RWPE2 (cell line): Measurements from ENCODE around the gene RORC.
"Not testable (repeated sequence)": the region's sequence is repeated elsewhere in the genome, so short reads cannot be mapped to it uniquely, and the experiment has no call there.

Experiments used
- ATAC-seq: fragments of 200-7000 bp; cut with Tn5 transposase; 3 replicates; pipeline ENCODE4 v1.9.1; 2021; ENCODE audit warnings: low read depth
- DNase-seq: peaks from one replicate; pipeline ENCODE4 v3.0.0-alpha.2; 2020; ENCODE audit warnings: low spot score
- H3K27ac ChIP-seq: fragments of 450-650 bp; 2 replicates; pipeline ENCODE4 v1.5.1; 2017; ENCODE audit warnings: mild to moderate bottlenecking; ENCODE audit not compliant: poor library complexity, severe bottlenecking
- H3K27me3 ChIP-seq: fragments of 250-450 bp; sonication (Bioruptor Pico); 2 replicates; pipeline ENCODE4 v1.5.1; 2021; ENCODE audit warnings: mild to moderate bottlenecking, moderate library complexity; ENCODE audit not compliant: insufficient read depth, poor library complexity, severe bottlenecking
- H3K36me3 ChIP-seq: fragments of 250-450 bp; sonication (Bioruptor Pico); 2 replicates; pipeline ENCODE4 v1.5.1; 2020; ENCODE audit warnings: low read depth, mild to moderate bottlenecking, moderate library complexity
- H3K4me1 ChIP-seq: fragments of 250-450 bp; sonication (Bioruptor Pico); 2 replicates; pipeline ENCODE4 v1.5.1; 2021; ENCODE audit warnings: mild to moderate bottlenecking, moderate library complexity; ENCODE audit not compliant: insufficient read depth, poor library complexity, severe bottlenecking
- H3K4me3 ChIP-seq: fragments of 250-450 bp; sonication (Bioruptor Pico); 2 replicates; pipeline ENCODE4 v1.5.1; 2021; ENCODE audit warnings: mild to moderate bottlenecking, moderate library complexity; ENCODE audit not compliant: severe bottlenecking
- H3K9me3 ChIP-seq: fragments of 250-450 bp; sonication (Bioruptor Pico); 2 replicates; pipeline ENCODE4 v1.5.1; 2021; ENCODE audit warnings: mild to moderate bottlenecking, moderate library complexity; ENCODE audit not compliant: severe bottlenecking
- TF ChIP-seq, protein P1 (sequence below): fragments of 450-650 bp; IDR thresholded peaks from one replicate; pipeline ENCODE4 v1.5.1; 2017; ENCODE audit warnings: mild to moderate bottlenecking, moderate library complexity; ENCODE audit not compliant: poor library complexity, severe bottlenecking

The RORC gene

DNA sequence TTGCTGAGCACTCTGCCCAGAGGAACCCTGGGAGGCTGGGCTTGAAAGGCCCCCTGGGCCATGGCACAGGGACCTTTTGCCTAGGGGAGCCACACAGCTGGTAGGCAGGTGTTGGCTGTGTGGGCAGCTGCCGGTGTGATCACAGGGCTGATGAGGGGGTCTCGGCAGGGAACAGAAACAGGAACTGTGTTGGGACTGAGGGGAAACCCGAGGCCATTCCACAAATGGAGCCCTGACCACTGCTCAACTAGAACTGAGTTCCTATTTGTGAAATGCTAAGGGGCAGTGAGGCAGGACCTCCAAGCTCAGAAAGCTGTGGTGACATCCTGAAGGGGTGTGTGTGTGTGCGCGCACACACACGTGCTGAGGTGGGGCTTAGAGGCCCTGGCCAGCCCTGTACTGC lies 28.3 kb upstream of the RORC start:
- ATAC-seq (no peak), DNase-seq (no peak)
- no peak overlapping the region for H3K27ac ChIP-seq
- no peaks in the 10 kb centered on the region for H3K27me3 ChIP-seq
- H3K36me3 ChIP-seq: no peaks in the 10 kb centered on the region
- no peak overlapping the region for H3K4me3 ChIP-seq
- H3K4me1 ChIP-seq: peaks cover 12% of the 10 kb centered on the region
- TF ChIP-seq, protein P1, sequence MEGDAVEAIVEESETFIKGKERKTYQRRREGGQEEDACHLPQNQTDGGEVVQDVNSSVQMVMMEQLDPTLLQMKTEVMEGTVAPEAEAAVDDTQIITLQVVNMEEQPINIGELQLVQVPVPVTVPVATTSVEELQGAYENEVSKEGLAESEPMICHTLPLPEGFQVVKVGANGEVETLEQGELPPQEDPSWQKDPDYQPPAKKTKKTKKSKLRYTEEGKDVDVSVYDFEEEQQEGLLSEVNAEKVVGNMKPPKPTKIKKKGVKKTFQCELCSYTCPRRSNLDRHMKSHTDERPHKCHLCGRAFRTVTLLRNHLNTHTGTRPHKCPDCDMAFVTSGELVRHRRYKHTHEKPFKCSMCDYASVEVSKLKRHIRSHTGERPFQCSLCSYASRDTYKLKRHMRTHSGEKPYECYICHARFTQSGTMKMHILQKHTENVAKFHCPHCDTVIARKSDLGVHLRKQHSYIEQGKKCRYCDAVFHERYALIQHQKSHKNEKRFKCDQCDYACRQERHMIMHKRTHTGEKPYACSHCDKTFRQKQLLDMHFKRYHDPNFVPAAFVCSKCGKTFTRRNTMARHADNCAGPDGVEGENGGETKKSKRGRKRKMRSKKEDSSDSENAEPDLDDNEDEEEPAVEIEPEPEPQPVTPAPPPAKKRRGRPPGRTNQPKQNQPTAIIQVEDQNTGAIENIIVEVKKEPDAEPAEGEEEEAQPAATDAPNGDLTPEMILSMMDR: no peak
- no peaks in the 10 kb centered on the region for H3K9me3 ChIP-seq

DNA sequence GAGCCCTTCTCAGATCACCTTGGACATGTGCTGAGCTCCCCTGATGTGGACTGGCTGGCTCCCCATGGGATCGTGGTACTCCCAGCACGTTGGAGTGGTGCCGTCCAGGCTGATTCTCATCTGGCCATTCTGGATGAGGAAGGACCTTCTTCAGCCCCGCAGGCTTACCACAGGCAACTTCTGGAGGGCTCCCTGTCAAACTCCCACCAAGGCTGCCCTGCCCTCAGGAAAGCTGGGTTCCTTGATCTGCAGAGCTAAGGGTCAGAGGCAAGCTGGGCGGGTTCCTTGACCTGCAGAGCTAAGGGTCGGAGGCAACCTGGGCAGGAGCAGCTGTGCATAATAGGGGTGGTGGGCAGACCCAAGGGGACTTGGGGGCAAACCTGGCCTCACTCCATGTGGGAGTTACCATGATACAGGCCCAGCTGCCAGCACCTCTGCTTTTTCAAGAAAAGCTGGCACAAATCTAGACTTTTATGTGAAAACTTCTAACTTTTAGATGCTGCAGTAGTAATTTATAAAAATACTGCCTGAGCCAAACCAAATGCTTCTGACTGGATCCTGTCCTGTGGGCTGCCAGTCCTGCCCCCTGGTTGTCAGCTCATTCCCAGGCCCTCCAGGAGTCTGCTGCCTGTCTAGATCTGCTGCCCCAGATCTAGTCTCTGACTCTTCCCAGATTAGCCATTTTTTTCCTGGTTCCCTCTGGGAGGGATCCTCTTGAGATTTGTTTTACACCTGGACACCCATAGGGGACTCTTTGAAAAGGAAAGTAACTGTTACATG lies 27.5 kb upstream of the RORC start:
- DNase-seq: no peak
- peak overlapping the region; percentile 24 for H3K27ac ChIP-seq
- no peak overlapping the region for H3K4me3 ChIP-seq
- peaks cover 12% of the 10 kb centered on the region for H3K4me1 ChIP-seq
- H3K9me3 ChIP-seq: no peaks in the 10 kb centered on the region
- no peaks in the 10 kb centered on the region for H3K36me3 ChIP-seq
- TF ChIP-seq, protein P1: no peak
- ATAC-seq: 0 out of 3 replicates have a peak, but pooled peaks have one; percentile 27
- no peaks in the 10 kb centered on the region for H3K27me3 ChIP-seq

DNA sequence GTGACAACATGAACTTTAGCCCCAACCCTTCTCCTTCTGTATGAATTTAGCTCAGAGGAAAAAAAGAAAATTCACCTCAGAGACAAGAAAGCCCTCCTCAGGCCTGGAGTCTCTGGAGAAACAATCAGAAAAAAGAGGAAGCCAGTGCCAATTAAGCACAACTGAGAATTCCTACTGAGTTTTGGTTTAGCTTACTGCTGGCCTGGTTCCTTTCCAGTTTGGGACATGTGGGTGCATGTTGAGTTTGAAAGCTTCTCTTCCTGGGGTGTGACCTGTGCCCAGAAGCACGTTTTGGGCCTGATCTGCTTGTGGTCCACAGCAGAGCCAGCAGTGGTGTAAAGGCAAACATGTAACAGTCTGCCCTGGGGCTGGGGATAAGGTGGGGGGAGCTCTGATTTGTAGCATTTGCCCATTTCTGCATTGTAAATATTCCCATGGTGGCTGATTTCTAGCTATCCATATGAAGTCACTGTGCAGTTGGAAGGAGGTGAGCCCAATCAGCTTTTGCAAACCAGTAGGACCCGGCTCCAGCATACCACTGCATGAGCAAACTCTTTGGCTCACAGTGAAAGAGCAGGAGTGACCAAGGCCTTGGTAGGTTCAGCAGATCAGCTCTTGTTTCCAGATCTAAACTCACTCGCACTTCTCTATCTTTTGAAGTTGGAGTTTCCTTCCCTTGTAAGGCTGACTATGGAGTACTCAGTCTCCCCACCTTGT lies 26.6 kb upstream of the RORC start:
- Histone ChIP-seq H3K27me3 (no peaks in the 10 kb centered on the region), H3K36me3 (no peaks in the 10 kb centered on the region), H3K4me1 (peaks cover 12% of the 10 kb centered on the region), H3K4me3 (no peak overlapping the region), H3K27ac (peak overlapping the region; percentile 24), H3K9me3 (no peaks in the 10 kb centered on the region)
- ATAC-seq: peak; percentile 43
- TF ChIP-seq, protein P1: no peak
- no peak for DNase-seq

DNA sequence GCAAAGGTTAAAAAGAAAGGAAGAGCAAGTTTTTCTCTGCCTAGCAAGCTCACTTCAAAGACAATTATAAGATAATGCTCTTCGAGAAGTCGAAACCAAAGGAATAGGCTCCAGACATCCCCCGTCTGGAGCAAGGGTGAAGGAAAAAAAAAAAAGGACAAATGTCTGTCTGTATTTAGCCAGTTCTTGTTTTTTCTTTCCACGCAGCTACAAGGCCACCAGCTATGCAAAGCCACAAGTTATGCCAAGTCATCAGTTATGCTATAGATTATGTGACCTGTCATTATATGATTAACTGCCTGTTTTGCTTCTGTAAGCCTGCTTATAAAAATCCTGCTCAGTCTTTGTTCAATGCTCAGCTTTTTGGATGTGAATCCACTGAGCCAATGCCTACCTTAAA lies 24.3 kb upstream of the RORC start:
- TF ChIP-seq, protein P1: no peak
- DNase-seq: no peak
- Histone ChIP-seq H3K27ac (no peak overlapping the region), H3K36me3 (no peaks in the 10 kb centered on the region), H3K4me1 (peaks cover 12% of the 10 kb centered on the region), H3K9me3 (no peaks in the 10 kb centered on the region), H3K4me3 (no peak overlapping the region), H3K27me3 (no peaks in the 10 kb centered on the region)
- no peak for ATAC-seq

DNA sequence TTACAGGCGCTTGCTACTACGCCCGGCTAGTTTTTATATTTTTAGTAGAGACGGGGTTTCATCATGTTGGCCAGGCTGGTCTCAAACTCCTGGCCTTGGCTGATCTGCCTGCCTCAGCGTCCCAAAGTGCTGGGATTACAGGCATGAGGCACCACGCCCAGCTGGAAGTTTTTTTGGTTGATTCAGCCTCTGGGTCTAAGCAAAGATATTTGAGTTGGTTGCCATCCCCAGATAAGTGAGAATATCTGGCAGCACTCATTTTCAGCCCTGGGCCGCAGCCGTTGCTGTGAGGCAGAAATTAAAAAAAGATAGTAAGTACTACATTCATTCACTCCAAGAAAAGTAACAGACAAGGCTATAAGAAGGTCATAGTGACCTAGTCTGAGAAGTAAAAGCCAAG lies 23.9 kb upstream of the RORC start:
- DNase-seq, ATAC-seq, H3K9me3 ChIP-seq: not testable (repeated sequence)

More for the DNA sequence above, 23.9 kb upstream of the RORC start:
- peaks cover 12% of the 10 kb centered on the region for H3K4me1 ChIP-seq
- not testable (repeated sequence) for H3K36me3 ChIP-seq, H3K4me3 ChIP-seq, H3K27me3 ChIP-seq, H3K27ac ChIP-seq
